Stomach (tissue), 9 donors: ENCODE measurements around the gene MTERF2. TPM values are rescaled to one million over a fixed set of nuclear protein-coding genes. Genes with fewer than 3 reads are reported as not detected.

Source experiments
- DNase-seq, 2 donors: peaks; one replicate each; pipeline versions ENCODE4 v3.0.0 to v3.0.0-alpha.2; 2013 to 2019
- H3K27ac ChIP-seq, 5 donors: fragments of 200-600 bp in 4 of 5; sonication (generic) in 4 of 5; one replicate each; pipeline ENCODE4 v1.5.1; 2013 to 2019; ENCODE audit warnings: mild to moderate bottlenecking in 1 of 5, moderate library complexity in 1 of 5
- H3K27me3 ChIP-seq, 3 donors: fragments of 200-600 bp; sonication (generic); one replicate each; pipeline ENCODE4 v1.5.1; 2017 to 2019; ENCODE audit warnings: mixed run types in 1 of 3
- H3K36me3 ChIP-seq, 4 donors: fragments of 200-600 bp; sonication (generic); 1 replicate in 3 of 4; 2 replicates in 1 of 4; pipeline ENCODE4 v1.5.1; 2016 to 2019
- H3K4me1 ChIP-seq, 4 donors: fragments of 200-600 bp; sonication (generic); one replicate each; pipeline ENCODE4 v1.5.1; 2016 to 2019
- H3K4me3 ChIP-seq, 4 donors: fragments of 200-600 bp; sonication (generic) in 3 of 4; one replicate each; pipeline ENCODE4 v1.5.1; 2016 to 2019; ENCODE audit warnings: mild to moderate bottlenecking in 1 of 4
- H3K9me3 ChIP-seq, 4 donors: fragments of 200-600 bp; sonication (generic); one replicate each; pipeline ENCODE4 v1.5.1; 2016 to 2019
- EP300 ChIP-seq: sonication (generic); formaldehyde crosslinking; IDR thresholded peaks from one replicate; pipeline ENCODE4 v1.6.1; 2017; ENCODE audit warnings: antibody characterized with exemption
- POLR2A ChIP-seq, 4 donors: fragments of 450-650 bp; IDR thresholded peaks; one replicate each; pipeline ENCODE4 v1.6.1; 2016; ENCODE audit warnings: antibody characterized with exemption in 4 of 4, control low read depth in 2 of 4, mild to moderate bottlenecking in 1 of 4, moderate library complexity in 1 of 4
- POLR2AphosphoS5 ChIP-seq, 3 donors: sonication (generic); formaldehyde crosslinking; IDR thresholded peaks; one replicate each; pipeline ENCODE4 v1.6.1; 2016; ENCODE audit warnings: antibody characterized with exemption in 3 of 3
- WGBS, 5 donors: extraction: QIAGEN DNeasy Blood & Tissue Kit in 3 of 5; methylation state at CpG; one replicate each; pipeline versions ENCODE4 v1.1.5 to v1.1.7; 2013 to 2018; 5-methylcytosine and 5-hydroxymethylcytosine counted together
- intact Hi-C: fragments of 100-400 bp; cut with DNase I; formaldehyde crosslinking; loops from one replicate; pipeline ENCODE4 v1.15.1; 2023; ENCODE audit warnings: low total_unique reads
- polyA plus RNA-seq, 3 donors: library from polyadenylated mRNA; stranded (reverse); fragments of 200-250 nt; gene quantifications; one replicate each; pipeline ENCODE4 v1.2.3, GENCODE V29; 2013
- total RNA-seq, 5 donors: library from RNA; depleted of rRNA; stranded (reverse); fragments of >200 nt; gene quantifications; one replicate each; pipeline versions ENCODE4 v1.1.0 to v1.2.3, GENCODE V29; 2014 to 2016
- TF ChIP-seq, protein P1 (sequence below), 7 experiments: fragments of 450-650 bp in 4 of 7; fragments of 200-600 bp in 3 of 7; sonication (generic) in 3 of 7; IDR thresholded peaks; one replicate each; pipeline ENCODE4 v1.5.1; 2016 to 2019; ENCODE audit warnings: antibody characterized with exemption in 7 of 7, control low read depth in 2 of 7, mild to moderate bottlenecking in 1 of 7
- donor health status: healthy with polysubstance abuse.
- donor health status: Bipolar disorder and iron deficiency.
- donor health status: healthy.

MTERF2 gene
- total and polyA plus RNA-seq, 8 donors, result 9.0 to 32.5 (median 17.0) TPM

DNA sequence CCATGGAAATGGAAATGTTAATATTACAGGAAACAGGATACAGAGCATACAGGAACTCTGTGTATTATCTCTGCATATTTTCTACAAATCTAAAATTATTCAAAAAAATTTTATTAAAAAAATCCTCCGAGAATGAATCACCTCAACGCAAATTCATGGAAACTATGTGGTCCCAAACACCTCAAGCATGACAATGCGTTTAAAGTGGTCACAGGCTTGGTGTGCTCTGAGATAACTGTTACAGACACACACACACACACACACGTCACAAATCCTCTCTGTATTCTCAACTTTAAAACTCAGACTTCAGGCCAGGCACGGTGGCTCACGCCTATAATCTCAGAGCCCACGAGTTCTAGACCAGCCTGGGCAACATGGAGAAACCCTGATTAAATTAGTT is 45.3 kb upstream of the MTERF2 start:
- Histone ChIP-seq H3K36me3 (no peaks in the 10 kb centered on the region), H3K27ac (no peak overlapping the region), H3K4me1 (peaks cover 10 to 50% (median 37%) of the 10 kb centered on the region in 4 donors), H3K27me3 (no peaks in the 10 kb centered on the region), H3K4me3 (no peak overlapping the region), H3K9me3 (no peaks in the 10 kb centered on the region)
- WGBS, 5 donors, result 77 to 94% (median 88%) methylated on average over 7 of the region's 7 CpGs
- no peak for DNase-seq
- intact Hi-C loops, result no loop called here
- no peak for TF ChIP-seq POLR2A (IDR thresholded peaks at IDR 0.05)
- TF ChIP-seq POLR2AphosphoS5 (IDR thresholded peaks at IDR 0.05), result no peak
- TF ChIP-seq, protein P1, sequence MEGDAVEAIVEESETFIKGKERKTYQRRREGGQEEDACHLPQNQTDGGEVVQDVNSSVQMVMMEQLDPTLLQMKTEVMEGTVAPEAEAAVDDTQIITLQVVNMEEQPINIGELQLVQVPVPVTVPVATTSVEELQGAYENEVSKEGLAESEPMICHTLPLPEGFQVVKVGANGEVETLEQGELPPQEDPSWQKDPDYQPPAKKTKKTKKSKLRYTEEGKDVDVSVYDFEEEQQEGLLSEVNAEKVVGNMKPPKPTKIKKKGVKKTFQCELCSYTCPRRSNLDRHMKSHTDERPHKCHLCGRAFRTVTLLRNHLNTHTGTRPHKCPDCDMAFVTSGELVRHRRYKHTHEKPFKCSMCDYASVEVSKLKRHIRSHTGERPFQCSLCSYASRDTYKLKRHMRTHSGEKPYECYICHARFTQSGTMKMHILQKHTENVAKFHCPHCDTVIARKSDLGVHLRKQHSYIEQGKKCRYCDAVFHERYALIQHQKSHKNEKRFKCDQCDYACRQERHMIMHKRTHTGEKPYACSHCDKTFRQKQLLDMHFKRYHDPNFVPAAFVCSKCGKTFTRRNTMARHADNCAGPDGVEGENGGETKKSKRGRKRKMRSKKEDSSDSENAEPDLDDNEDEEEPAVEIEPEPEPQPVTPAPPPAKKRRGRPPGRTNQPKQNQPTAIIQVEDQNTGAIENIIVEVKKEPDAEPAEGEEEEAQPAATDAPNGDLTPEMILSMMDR (IDR thresholded peaks at IDR 0.05), result no peak
- TF ChIP-seq EP300, result no peak

DNA sequence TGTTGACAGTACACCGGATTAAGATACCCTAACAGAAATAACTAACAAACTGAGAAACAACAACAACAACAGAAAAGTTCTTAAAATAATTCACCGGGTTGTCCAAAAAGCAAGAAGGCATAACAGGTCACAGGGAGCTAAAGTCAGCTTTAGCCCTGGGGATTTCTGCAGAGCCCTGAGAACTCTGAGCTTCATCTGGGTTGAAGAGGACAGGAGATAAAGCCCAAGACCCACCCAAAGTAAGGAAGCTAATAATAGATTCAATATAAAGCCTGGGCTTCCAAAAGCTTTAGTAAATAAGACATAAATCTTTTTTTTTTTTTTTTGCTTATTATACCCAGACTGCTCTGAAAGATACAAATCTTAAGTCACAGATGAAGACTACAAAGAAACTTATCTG is 44.1 kb upstream of the MTERF2 start:
- intact Hi-C loops, result no loop called here
- 45 to 60% (median 50%) methylated on average over 2 of the region's 2 CpGs for WGBS, 5 donors
- DNase-seq, result no peak
- no peaks in the 10 kb centered on the region for H3K9me3 ChIP-seq
- no peak for TF ChIP-seq EP300
- TF ChIP-seq, protein P1 (IDR thresholded peaks at IDR 0.05), result no peak
- no peak for TF ChIP-seq POLR2AphosphoS5 (IDR thresholded peaks at IDR 0.05)
- peak overlapping the region in 1 of 5 donors; percentile 14 for H3K27ac ChIP-seq
- no peak overlapping the region for H3K4me3 ChIP-seq
- peaks cover 19 to 62% (median 48%) of the 10 kb centered on the region in 4 donors for H3K4me1 ChIP-seq
- no peaks in the 10 kb centered on the region for H3K36me3 ChIP-seq
- no peaks in the 10 kb centered on the region for H3K27me3 ChIP-seq

DNA sequence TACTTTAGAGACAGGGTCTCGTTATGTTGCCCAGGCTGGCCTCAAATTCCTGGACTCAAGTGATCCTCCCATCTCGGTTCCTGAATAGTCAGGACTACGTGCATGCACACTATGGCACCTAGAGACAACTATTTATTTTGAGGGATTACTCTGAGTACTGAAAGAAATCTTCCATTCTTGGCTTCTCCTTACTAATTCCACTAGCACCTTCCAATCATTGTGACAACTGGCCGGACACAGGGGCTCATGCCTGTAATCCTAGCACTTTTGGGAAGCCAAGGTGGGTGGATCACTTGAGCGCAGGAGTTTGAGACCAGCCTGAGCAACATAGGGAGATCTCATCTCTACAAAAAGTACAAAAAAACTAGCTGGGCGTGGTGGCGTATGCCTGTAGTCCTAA is 42.1 kb upstream of the MTERF2 start:
- intact Hi-C loops, result no loop called here
- TF ChIP-seq POLR2A (IDR thresholded peaks at IDR 0.05) (no peak), POLR2AphosphoS5 (IDR thresholded peaks at IDR 0.05) (no peak), EP300 (no peak)
- TF ChIP-seq, protein P1 (IDR thresholded peaks at IDR 0.05), result no peak
- no peak for DNase-seq
- H3K9me3 ChIP-seq, result no peaks in the 10 kb centered on the region
- no peaks in the 10 kb centered on the region for H3K27me3 ChIP-seq
- no peak overlapping the region for H3K4me3 ChIP-seq
- no peaks in the 10 kb centered on the region for H3K36me3 ChIP-seq
- 77 to 86% (median 82%) methylated on average over 7 of the region's 7 CpGs for WGBS, 5 donors
- peak overlapping the region in 3 of 5 donors; percentile 10 to 86 (median 84) for H3K27ac ChIP-seq
- peaks cover 19 to 64% (median 46%) of the 10 kb centered on the region in 4 donors for H3K4me1 ChIP-seq

DNA sequence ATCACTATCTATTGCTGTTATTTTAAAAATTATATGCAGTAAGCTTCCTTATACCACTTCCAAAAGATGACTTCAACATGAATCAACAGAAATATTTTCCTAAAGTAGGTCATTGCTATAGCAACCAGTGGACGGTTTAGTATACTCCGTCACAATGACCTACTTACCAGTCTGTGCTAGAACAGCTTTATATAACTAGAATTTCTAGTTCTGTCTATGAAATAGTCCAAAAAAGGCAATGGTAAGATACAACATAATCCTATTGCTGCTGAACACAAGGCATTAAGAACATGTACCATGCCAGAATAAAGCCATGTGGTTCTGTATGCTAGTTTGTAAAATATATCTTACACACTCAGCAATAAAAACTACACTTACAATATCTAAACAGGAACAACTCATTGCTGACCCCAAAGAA is 40.7 kb upstream of the MTERF2 start:
- peak overlapping the region in 4 of 5 donors; percentile 71 to 86 (median 78) for H3K27ac ChIP-seq
- no peaks in the 10 kb centered on the region for H3K27me3 ChIP-seq
- intact Hi-C loops, result no loop called here
- H3K4me1 ChIP-seq, result peaks cover 19 to 64% (median 46%) of the 10 kb centered on the region in 4 donors
- WGBS, 5 donors, result 1 to 9% (median 9%) methylated on average over 2 of the region's 2 CpGs
- no peaks in the 10 kb centered on the region for H3K36me3 ChIP-seq
- H3K4me3 ChIP-seq, result no peak overlapping the region
- no peaks in the 10 kb centered on the region for H3K9me3 ChIP-seq
- DNase-seq, result peak in 1 of 2 donors; percentile 95
- TF ChIP-seq POLR2A (IDR thresholded peaks at IDR 0.05) (no peak), POLR2AphosphoS5 (IDR thresholded peaks at IDR 0.05) (peak; percentile 44 to 82 (median 57)), EP300 (no peak)
- TF ChIP-seq, protein P1 (IDR thresholded peaks at IDR 0.05), result no peak
